22Rv1 (cell line): Measurements from ENCODE around the gene PLAA.

Experiments used
- H3K27ac ChIP-seq: fragments of 450-650 bp; 2 replicates; pipeline ENCODE4 v1.5.1; 2017
- CTCF ChIP-seq: fragments of 450-650 bp; IDR thresholded peaks from 2 replicates; pipeline ENCODE4 v1.5.1; 2017; ENCODE audit warnings: mild to moderate bottlenecking
- ZFX ChIP-seq: fragments of 450-650 bp; IDR thresholded peaks from 2 replicates; pipeline ENCODE4 v1.6.1; 2017; ENCODE audit warnings: antibody characterized with exemption, borderline replicate concordance

Gene PLAA

GRCh38 chr9:26870292-26870691, 76.8 kb downstream of the PLAA start:
- no peak for TF ChIP-seq ZFX

GRCh38 chr9:26863074-26863473, 84.0 kb downstream of the PLAA start:
- TF ChIP-seq CTCF (peak; percentile 42), ZFX (no peak)
- H3K27ac ChIP-seq: no peak overlapping the region

More at GRCh38 chr9:26870292-26870691, 76.8 kb downstream of the PLAA start:
- no peak overlapping the region for H3K27ac ChIP-seq

GRCh38 chr9:26856413-26857032, 90.5 kb downstream of the PLAA start:
- H3K27ac ChIP-seq: no peak overlapping the region
- TF ChIP-seq ZFX (no peak), CTCF (peak; percentile 77)
